HG02642 (cell line): ENCODE data around the gene CLIC4.
"Not testable (repeated sequence)": the region's sequence is repeated elsewhere in the genome, so short reads cannot be mapped to it uniquely, and the experiment has no call there.

Experiments
- ATAC-seq: cut with Tn5 transposase; IDR thresholded peaks from one replicate; pipeline ENCODE4 v1.9.1; 2021; ENCODE audit warnings: mild to moderate bottlenecking; ENCODE audit not compliant: unreplicated experiment, poor library complexity

CLIC4 gene

GRCh38 chr1:24871306-24871901 lies 126.2 kb downstream of the CLIC4 start:
- ATAC-seq = no peak

- no peak for ATAC-seq
Observed at GRCh38 chr1:24872061-24872850, 127.0 kb downstream of the CLIC4 start.

GRCh38 chr1:24873148-24873547 lies 127.9 kb downstream of the CLIC4 start:
- no peak for ATAC-seq

GRCh38 chr1:24874056-24874455 lies 128.8 kb downstream of the CLIC4 start:
- no peak for ATAC-seq

DNA sequence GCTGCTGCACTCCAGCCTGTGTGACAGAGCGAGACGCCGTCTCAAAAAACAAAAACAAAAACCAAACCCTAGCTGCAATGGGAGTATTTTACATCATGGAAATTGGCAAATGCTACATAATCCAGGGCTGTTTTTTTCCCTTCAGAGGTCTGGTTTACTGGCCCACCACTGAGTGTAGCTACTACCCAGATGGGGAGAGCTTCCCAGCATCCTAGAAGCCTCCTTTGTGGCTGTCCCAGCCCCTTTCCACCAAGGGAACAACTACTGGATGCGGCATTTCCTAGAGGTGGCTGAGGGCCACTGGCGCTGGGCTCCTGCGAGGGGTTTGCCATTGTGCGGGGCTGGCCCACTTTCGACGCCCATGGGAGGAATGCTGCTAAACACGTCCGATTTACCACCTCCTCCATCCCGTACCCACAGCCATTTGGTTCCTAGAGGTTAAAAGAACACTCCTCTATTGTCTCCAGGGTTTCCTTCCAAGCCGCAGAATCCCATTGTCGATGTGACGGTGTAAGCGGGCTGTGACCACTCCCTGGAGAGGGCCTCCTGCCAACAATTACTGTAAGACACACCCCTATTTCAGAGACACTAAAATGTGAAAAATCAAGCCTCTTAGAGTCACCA lies 129.5 kb downstream of the CLIC4 start:
- ATAC-seq = no peak

DNA sequence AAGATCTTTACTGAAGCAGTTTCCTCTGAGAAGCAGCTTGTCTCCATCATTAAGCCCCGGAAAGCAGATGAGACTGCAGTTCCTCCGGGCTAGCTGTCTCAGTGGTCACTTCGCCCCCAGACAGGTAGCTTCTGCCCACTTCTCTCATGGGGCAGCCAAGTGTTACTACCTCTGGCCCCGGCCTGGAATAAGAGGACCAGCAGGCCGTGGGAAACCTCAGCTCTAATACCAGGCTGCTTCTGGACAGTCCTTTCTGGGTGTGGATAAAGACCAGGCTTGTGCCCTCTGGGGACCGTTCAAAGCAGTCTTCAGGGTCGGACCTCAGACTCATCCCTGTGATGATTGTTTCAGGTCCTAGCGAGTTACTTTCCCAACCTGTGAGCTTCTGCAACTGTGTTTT lies 130.0 kb downstream of the CLIC4 start:
- no peak for ATAC-seq

- no peak for ATAC-seq
Observed at GRCh38 chr1:24875991-24876506, 130.8 kb downstream of the CLIC4 start.

GRCh38 chr1:24878045-24878444 lies 132.8 kb downstream of the CLIC4 start:
- no peak for ATAC-seq

DNA sequence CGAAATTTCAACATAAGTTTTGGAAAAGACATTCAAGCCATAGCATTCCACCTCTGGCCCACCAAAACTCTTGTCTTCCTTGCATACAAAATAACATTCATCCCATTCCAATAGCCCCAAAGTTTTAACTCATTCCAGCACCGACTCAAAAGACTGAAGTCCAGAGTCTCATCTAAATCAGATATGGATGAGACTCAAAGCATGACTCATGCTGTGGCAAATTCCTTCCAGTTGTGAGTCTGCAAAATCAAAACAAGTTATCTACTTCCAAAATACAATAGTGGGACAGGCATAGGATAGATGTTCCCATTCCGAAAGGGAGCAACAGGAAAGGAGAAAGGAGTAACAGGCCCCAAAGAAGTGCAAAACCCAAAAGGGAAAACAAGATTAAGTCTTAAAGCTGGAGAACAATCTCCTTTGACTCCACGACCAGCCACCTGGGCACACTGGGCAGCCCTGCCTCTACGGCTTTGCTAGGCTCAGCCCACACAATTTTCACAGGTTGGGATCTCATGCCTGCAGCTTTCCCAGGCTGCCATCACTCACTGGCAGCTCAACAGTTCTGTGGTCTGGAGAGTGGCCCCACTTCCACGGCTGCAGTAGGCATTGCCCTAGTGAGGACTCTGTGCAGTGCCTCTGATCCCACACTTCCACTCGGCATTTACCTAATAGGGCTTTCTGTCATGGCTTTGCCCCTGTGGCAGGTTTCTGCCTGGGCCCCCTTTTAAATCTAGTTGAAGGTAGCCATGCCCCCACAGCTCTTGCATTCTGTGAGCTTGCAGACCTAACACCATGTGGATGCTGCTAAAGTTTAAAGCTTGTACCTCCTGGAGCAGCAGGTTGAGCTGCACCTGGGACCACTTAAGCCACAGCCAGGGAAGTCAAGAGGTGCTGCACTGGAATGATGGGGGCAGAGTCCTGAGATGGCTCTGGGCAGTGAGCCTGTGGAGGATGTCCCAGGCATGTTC lies 133.8 kb downstream of the CLIC4 start:
- no peak for ATAC-seq

GRCh38 chr1:24881034-24881433 lies 135.8 kb downstream of the CLIC4 start:
- no peak for ATAC-seq

- ATAC-seq = no peak
Observed at GRCh38 chr1:24884751-24885150, 139.5 kb downstream of the CLIC4 start.

DNA sequence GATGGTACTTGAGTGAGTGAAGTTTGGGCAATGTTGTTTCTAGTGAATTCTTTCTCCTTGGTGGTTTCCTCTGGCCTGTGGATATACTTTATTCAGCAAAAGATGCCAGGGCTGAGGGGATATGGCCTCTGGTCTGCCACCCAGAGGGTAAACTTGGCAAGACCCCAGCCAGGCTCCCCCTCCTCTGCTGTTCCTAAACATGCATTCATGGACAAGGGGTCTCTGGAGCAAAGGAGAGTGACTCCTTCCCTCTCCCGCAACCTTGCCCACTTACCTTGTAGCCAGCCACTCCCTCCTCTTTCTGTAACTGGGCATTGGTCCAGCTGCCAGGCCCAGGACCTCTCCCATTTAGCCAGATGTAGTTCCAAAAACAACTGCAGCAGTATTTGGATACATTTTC lies 141.0 kb downstream of the CLIC4 start:
- no peak for ATAC-seq

DNA sequence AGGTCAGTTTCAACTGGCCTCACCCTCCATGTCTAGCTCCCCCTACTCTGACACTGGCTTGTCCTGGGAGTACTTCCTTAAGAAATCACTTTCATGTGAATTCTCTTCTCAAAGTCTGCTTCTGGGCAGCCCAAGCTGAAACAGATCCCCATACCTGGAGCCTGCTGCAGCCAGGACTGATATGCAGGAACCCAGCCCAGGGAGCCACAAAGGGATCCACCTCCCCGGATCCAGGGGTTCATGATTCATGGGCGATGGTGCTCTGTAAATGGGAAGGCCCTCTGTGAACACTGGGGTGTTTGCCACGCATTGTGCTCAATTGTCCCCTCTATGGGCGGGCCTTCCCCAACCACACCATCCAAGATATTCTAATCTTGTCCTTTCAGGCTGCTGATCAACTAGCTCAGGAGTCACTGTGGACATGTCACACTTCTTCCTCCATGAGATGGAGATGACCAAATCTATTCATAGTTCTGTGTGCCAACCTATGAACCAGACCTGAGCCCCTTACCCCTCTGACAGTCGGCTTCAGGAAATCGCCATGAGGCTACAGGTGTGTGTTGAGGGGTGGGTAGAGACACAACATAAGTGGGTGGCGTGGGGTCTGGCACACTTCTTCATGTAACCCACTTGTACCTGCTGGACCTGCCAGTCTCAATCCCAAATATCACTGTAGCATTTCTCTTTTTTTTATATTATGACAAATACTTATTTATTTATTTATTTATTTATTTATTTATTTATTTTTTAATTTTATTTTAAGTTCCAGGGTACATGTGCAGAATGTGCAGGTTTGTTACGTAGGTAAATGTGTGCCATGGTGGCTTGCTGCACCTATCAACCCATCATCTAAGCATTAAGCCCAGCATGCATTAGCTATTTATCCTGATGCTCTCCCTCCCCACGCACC lies 143.1 kb downstream of the CLIC4 start:
- ATAC-seq = no peak

DNA sequence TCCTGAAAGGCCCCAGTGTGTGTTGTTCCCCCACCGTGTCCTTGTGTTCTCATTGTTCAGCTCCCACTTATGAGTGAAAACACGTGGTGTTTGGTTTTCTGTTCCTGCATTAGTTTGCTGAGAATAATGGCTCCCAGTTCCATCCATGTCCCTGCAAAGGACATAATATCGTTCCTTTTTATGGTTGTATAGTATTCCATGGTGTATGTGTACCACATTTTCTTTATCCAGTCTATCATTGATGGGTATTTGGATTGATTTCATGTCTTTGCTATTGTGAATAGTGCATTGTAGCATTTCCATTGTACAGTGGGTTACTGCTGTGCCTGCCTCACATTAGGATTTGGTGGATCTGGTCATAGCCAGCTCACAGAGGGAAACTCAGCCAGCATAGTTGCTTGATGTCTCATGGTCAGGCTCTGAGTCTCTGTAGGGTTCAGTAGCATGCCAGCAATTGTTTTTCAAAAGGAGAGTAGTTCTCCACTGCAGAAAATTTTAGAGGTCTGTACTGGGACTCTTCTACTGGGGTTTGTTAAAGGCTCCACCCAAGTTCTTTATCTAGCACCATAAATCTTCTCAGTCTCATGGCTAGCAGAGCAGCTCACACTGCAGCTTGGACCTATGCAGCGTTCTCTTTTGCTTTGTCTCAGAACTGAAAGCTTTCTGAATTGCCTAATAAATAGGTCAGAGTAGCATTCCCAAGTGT lies 143.9 kb downstream of the CLIC4 start:
- ATAC-seq = no peak

GRCh38 chr1:24890887-24891286 lies 145.6 kb downstream of the CLIC4 start:
- no peak for ATAC-seq

DNA sequence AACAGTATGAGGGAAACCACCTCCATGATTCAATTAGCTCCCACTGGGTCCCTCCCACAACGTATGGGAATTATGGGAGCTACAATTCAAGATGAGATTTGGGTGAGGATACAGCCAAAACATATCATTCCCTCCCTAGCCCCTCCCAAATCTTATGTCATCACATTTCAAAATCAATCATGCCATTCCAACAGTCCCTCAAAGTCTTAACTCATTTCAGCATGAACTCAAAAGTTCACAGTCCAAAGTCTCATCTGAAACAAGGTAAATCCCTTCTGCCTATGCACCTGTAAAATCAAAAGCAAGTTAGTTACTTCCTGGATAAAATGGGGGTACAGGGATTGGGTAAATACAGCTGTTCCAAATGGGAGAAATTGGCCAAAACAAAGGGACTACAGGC lies 146.1 kb downstream of the CLIC4 start:
- ATAC-seq = not testable (repeated sequence)

DNA sequence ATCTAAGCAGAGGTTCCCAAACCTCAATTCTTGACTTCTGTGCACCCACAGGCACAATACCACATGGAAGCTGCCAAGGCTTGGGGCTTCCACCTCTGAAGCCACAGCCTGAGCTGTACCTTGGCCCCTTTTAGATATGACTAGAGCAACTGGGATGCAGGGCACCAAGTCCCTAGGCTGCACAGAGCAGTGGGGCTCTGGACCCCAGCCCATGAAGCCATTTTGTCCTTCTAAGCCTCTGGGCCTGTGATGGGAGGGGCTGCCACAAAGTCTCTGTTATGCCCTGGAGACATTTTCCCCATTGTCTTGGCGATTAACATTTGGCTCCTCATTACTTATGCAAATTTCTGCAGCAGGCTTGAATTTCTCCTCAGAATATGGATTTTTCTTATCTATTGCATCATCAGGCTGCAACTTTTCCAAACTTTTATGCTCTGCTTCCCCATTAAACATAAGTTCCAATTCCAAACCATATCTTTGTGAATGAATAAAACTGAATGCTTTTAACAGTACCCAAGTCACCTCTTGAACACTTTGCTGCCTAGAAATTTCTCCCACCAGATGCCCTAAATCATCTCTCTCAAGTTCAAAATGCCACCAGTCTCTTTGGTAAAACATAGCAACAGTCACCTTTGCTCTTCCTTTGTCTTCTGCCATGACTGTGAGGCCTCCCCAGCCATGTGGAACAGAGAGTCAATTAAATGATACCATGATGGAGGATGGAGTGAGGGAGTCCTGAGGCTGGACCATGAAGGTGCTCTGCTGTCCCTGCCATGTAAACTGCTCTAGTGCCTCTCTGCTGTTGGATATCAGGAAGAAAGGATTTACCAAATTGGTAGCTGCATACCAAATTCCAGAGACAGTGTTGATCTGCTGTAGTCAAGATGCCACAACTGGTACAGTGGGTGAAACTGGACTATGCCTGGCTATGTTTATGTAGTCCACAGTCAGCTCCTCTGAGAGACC lies 147.2 kb downstream of the CLIC4 start:
- no peak for ATAC-seq

- ATAC-seq = no peak
Observed at GRCh38 chr1:24893431-24893830, 148.2 kb downstream of the CLIC4 start.
